Hypothalamus (tissue), 51 donors: Measurements from ENCODE around the gene ARHGAP4.

ENCODE experiments used
- DNase-seq, 51 donors: peaks; one replicate each; lab custom pipeline; 2025; lab: John Stamatoyannopoulos, UW

ARHGAP4 gene

DNA sequence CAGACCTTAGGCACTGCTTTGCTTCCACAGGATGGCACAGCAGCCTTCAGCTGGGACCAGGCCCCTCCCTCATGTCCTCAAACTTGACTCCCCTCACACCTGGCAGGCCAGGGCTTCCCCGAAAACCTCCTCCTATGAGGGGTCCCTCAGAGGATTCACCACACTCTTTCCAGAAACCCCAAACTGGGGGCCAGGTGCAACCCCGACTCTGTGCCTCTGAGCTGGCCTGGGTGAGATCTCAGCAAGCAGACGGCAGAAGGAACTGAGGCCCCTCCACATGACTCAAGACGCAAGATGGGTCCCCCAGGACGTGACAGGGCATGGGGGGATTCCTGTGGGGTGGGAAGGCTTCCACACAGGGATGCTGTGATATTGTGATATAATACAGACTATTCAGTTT, 39.3 kb upstream of the ARHGAP4 start:
- no peak for DNase-seq

DNA sequence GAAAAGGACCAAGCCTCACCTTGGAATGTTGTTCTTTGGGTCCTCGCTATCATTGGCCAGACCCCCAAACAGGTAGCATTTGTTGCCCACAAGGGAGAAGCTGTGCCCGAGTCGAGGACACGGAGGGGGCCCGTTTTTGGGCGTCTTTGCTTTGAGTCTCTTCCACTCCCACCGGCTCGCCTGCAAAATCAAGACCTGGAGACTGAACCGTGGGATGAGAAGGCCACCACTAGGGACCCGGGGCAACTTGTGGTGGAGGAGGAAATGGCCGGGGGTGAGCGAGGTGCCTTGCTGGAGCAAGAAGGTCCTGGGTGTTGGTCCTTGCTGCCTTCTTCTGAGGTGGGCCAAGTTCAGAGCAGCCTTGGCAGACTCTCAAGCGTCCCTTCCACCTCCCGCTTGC, 38.0 kb upstream of the ARHGAP4 start:
- DNase-seq: no peak

DNA sequence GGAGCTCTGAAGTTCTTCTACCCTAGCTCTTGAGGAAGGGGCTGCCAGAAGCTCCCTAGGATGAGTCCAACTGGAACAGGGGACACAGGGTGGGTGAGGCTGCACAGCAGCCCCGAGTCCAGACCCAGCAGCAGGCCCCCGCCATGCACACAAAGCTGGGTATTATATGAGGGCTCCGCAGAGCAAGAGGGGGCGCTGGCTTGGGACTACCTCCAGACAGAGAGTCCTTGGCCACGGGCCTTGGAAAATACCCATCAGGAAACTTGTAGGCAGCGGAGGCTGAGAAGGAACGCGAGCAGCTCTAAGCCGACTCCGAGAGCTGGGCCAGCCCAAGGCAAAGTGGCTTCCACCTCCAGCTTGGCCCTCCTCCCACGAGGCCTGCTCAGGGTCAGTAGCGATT, 37.5 kb upstream of the ARHGAP4 start:
- peak in 3 of 51 donors; percentile 9 to 12 (median 11) for DNase-seq

DNA sequence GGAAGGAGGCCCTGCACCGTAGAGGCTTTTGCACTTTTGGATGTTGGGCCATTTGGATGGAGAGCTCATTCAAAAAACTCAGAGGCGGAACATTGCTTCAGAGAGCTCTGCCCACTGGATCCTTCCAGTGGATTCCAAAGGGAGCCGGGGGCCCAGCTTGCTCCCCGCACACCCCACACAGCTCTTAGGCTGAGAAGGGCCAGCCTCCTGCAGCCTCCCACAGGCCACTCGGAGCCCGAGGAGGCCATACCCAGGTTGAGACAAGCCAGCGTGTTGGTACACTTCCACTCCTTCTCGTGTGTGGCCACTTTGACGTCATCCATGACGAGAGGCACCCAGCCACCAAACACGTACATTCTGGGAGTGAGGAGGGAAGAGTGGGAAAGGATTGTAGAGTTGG, 35.2 kb upstream of the ARHGAP4 start:
- DNase-seq: no peak

DNA sequence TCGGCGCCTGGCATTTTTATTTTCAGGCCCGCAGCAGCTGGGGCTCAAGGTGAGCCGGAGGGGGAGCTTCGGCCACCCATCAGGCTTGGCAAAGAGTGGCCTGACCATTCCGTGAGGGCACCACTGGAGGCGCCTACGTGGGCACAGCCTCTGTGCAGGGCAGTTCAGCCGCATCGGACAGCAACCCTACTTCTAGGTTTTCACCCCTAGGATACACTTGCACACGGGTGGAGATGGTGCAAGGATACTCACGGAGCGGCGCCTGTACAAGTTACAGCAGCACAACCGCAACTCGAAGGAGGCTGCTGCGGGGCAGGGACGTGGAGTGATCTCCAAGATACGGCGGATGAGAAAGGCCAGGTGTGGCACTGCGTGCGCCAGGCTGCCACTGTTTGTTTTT, 34.7 kb upstream of the ARHGAP4 start:
- DNase-seq: no peak

DNA sequence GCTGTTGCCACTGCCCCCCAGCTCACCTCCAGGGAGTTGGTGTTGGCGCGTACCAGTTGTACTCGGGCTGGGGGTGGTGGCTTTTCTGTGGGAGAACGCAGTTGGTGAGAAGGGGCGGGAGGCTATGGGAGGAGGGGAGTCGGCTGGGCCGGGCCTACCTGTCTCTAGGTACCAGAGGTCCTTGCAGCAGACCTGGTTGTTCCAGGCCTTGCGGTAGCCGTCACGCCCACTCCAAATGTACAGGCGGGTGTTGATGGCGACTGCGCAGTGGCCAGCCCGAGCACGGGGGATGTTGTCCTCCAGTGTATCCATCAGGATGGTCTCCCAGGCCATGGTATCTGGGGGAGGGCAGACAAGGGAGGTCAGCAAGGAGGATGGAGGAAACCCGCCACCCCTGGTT, 34.0 kb upstream of the ARHGAP4 start:
- DNase-seq: no peak

DNA sequence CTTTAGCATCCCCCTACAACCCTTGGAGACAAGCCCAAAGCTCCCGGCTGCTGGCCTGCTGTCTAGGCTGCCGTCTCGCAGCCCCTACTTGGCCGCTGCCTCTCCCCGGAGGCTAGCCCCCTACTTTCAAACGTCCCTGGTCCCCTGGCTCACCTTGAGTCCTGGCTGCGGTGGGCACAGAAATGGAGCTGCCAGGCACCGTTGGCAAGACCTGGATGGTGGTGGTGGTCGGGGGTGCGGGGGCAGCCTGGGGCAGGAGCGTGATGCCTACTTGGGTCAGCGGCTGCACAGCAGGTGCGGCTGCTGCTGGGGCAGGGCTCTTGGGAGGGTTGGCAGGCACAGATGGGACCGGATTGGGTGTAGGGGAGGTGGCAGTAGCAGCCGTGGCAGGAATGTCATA, 33.6 kb upstream of the ARHGAP4 start:
- no peak for DNase-seq

DNA sequence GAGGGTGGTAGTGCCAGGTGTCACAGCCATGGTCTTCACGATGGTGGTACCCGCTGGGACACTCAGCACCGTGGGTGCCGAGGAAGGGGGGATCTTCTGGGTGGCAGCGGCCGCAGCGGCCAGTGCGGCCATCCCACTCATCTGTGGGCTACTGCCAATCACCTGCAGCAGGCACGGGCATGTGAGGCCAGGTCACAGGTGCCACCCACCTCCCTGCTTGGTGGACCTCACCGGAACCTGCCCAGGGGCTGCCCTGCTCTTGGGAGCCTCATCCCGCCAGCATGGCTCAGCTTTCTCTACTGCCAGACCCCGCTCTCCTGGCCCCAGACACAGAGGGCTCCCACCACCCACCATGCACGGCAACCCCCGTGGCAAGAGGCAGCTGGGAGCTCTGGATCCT, 32.5 kb upstream of the ARHGAP4 start:
- no peak for DNase-seq

DNA sequence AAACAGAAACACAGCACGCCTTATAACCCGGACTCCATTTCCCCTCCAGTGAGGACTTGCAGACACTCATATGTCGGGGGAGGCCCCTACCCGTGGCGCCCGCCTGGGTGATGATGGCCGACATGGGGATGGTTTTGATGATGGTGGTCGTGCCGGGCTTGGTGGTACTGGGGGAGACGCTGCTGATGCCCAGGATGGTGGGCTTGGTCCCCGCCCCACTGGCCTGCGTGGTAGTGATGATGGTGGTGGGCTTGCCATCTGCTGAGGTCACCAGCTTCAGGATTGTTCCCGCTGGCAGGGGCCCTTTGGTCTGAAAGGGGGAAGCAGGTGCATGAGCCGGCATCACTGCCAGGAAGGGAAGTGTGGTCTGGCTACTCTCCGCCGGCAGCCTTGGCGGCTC, 31.2 kb upstream of the ARHGAP4 start:
- DNase-seq: no peak

DNA sequence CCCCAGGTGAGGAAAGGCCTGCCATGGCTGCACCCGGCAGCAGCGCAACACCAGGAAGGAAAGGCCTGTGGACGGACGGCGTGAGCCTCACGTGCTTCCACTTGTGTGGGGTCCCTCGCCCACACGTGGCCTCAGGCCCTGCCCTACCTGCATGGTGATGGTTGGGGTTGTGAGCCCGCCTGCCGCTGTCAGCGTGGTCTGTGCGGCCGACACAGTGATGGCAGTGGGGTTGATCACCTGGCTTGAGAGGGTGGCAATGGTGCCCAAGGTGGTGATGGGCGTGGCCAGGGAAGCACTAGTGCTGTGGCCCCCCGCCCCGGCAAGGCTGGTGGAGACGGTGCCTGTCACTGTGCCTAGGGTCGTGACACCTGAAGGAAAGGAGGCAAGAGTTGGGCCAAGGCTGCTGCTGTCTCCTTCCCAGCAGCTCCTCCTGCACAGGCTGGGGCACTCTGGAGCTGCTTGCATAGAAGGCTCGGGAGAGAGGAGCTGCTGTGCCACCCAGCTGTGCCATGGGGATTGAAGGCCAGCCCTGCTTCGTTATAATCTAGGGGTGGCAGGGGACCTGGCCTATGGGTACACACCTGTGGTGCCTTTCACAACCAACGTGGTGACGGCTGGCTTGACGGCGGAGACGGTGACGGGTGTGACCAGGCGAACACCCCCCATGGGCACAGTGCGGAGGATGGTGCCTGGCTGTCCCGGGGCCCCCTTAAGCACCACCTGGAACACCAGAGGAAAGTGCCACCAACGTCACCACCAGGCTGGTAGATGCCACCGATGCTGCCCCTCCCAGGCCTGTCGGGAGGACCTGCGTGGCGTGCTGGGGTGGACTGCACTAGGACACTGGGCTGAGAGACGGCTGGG, 30.2 kb upstream of the ARHGAP4 start:
- no peak for DNase-seq

DNA sequence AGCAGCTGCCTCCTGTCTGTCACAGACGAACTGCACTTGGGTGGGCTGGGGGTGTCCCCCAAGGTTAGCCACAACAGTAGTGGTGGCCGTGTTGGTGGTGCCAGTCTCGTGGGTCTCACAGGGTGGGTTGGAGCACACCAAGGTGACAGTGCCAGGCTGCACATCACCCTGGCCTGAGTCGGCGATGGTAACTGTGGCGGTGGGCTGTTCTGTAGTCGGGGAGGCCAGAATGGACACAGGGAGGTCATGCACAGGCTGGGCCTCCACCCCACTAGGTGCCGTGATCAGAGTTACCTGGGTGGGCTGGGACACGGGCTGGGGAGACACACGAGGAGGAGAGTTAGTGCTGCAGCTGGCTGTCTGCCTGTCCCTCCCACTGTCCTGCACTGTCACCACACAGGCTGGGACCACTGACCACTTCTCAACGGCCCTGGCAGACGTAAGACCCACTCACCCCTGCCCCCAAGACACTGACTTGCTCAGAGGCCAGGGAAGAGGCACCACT, 29.2 kb upstream of the ARHGAP4 start:
- no peak for DNase-seq

DNA sequence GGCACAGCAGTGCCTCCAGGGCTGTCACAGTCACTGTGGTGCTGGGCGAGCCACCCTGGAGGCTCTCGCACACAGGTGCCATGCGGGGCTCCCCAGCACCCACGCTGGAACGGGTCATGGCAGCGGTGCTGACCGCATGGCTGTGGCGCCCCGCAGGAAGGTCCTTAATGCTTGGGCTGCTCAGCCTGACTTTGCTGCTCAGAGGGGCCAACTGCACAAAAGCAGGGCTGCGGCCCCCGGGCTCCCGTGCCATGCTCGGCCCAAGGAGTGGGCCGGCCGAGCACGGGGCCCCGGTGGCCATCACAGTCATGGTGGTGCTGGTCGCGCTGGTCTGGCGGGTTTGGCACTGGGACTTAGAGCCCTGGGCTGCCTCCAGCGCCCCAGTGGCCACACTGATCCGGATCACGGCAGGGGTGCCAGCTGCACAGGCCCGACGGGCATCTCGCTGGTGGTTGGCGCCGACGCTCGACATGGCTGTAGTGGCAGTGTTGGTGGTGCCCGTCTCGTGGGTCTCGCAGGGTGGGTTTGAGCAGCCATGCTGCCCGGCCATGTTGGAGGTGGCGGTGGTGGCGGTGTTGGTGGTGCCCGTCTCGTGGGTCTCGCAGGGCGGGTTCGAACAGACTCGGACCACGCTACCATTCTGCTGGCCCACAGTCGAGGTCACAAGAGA, 28.6 kb upstream of the ARHGAP4 start:
- DNase-seq: no peak

DNA sequence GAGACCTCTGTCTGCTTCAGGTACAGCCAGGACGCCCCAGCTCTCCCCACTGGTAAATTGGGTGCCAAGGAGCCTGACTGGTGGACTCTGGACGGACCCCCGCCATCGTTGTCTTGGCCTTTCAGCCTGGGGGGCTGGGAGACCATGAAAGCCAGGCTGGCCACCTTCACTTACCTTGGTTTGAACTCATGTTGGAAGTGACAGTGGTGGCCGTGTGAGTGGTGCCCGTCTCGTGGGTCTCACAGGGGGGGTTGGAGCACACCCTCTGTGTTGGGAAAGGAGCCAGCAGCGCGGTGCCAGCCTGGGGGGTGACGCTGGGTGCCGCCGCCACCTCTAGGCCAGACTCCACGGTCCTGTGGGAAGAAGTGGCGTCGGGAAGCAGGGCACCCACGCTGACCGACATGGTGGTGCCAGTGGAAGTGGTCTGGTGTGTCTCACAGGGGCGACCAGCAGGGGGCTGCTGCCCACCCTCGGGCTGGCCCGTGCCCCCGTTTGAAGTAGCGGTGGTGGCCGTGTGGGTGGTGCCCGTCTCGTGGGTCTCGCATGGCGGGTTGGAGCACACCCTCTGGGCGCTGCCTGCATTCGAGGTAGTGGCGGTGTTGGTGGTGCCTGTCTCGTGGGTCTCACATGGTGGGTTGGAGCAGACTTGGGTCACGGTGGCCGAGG, 28.0 kb upstream of the ARHGAP4 start:
- DNase-seq: no peak

DNA sequence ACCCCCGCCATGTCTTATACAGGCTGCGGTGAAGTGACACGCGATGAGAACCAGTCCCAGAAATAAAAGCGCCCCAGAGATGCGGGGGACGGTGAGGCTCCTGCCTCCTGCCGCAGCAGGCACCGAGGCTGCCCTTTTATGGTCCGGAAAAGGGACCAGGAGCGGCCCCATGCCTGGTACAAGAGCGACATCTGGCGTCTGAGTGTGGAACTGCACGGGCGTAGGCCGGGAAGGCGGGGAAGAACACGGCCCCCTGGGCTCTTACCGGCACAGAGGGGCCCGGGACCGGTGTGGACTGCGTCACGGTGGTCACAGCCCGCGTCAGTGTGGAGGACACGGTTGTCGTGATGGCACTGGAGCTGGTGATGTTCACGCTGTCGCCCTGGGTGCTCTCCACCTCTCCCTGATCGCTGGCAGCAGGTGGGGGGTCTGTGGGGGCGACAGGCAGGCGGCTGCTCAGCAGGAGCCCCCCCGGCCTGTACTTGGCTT, 27.3 kb upstream of the ARHGAP4 start:
- DNase-seq: peak in 39 of 51 donors; percentile 4 to 69 (median 36)

DNA sequence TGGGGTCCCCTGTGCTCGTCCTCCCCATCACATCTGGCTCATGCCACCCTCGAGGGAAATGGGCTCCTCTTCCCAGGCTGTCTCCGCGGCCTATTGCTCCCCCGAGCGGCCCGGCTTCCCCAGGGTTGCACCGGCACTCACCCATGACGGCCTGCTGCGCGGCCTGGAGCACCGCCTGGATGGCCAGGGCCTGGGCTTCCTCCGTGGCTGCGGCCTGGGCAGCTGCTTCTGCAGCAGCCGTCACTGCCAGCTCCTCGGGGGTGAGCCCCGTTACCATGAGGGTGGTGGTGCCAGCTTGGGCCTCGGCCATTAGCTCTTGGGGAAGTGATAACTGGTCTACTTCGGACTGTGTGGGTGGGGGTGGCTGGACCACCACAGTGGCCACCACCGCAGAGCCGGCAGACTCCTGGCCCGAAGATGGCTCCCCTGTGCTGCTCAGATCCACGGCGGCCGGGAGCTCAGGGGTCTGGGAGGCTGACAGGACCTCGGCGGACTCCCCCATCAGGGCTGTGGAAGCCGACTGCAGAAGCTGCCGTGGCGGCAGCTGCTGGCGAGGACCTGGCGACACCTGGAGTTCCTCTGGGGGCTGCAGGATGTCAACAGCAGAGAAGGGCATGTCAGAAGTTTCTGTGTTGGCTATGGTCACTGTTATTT, 26.4 kb upstream of the ARHGAP4 start:
- no peak for DNase-seq

DNA sequence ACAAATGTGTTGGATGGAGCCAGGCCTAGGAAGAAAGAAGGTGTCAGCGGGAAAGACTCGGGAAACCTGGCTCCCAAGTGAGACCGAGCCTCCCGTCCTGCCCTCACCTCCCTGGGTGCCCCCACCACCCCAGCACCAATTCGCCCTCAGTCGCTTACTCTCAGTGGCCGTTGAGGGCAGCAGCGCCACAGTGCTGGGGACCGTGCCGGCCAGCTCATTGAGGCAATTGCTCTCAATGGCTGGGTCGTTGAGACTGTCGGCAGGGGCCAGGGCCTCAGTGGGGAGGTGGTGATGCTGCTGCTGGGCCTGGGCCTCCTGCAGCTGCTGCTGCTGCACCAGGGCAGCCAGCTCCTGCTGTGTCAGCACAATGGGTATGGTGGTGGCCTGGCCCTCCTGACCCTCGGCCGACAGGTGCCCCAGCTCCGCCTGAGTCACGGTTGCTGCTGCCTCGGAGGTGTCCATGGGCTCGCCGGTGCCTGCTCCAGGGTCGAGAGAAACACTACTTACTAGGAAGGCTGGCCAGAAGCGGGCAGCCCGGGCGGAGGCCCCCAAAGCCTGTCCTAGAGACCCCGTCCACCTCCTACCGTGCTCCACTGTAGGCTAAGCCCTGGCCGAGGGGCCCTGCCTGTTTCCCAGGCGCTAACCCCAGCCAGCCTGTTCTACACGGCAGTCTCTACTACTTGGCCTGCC, 25.8 kb upstream of the ARHGAP4 start:
- no peak for DNase-seq

DNA sequence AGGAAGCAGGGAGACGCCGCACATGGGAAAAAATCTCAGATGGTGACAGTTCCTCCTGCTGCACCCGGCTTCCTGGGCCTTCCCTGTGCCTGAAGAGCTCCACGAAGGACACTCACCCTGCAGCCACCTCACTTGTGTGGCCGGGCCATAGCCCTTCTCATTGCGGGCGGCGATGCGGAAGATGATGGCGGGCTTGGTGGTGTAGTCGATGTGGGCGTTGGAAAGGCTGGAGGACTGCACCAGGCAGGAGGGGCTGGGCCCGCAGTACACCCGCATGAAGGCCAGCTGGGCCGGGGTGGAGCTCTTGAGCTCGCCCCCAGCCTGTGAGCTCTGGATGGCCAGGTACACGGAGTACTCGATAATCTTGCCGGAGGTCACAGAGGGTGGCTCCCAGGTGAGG, 24.1 kb upstream of the ARHGAP4 start:
- DNase-seq: no peak

DNA sequence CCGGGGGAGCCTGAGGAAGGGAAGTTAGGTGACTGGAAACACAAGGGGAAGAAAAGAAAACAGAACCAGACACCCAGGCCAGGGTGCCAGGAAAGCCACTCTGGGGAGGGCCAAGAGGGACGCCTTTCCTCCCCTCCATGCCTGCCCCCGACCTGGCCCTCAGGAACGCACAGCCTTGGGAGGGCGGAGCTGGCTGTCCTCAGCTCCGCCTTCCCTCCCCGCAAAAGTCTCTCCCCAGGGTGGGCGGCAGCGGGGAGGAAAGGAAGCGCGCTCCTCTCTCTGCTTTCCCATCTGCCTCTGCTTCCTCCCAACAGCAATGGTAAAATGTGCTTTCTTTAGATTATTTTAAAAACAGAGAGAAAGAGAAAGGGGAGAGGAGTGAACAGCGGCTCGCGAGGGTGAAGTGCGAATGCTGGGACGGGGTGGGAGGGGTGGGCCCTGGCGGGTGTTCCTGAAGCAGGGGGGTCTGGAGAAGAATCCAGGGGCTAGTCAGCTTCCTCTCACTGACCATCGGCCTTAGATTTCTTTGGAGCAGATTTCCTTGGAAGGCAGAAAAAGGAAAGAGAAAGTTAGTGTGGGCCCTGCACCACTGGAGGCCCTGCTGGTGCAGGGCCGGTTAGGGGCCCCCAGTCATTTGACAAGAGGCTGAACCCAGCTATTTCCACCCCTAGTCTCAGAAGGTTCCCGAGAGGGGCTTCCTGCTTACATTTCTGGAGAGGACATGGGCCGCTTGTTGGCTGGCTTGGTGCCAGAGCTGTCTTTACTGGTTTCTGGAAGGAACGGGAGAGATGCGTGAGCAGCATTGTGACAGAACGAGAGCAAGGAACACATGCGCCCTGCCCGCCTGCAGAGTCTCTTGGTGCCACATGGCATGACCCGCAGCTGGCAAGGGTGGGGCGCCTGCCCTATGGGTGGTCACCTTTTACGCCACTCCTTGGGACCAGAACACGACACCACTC, 23.1 kb upstream of the ARHGAP4 start:
- DNase-seq: no peak

DNA sequence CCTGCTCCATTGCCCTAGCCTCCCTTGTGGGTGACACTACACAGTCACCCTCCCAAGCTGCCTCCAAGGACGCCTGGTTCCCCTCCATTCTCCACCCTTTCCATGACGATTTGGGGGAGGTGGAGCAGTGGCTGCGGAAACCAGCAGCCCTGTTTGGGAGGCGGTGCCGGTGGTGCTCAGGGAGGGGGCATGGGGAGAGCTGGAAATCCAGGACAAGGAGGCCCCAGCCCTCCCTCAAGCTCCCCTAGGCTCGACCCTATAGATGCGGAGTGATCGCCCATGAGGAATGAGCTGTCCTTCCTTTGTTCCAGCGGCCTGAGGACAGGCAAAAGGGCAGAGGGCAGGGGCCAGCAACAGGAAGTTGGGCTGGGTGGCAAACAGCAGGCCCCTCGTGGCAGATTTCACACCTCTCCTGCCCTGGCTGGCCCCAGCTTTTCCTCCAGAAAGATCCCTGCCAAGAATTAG, 22.0 kb upstream of the ARHGAP4 start:
- no peak for DNase-seq
